GM20000 (cell line): Measurements from ENCODE around the gene OR9Q1.

ENCODE experiments used
- DNase-seq: peaks from one replicate; pipeline ENCODE4 v3.0.0; 2012; ENCODE audit warnings: low spot score
- TF ChIP-seq, protein P1 (sequence below): IDR thresholded peaks from 2 replicates; pipeline ENCODE4 v1.5.1; 2012; ENCODE audit warnings: mild to moderate bottlenecking, control low read depth; ENCODE audit errors: extremely low read depth, missing control alignments

OR9Q1 gene

GRCh38 chr11:58177409-58178054 lies 153.9 kb downstream of the OR9Q1 start:
- TF ChIP-seq, protein P1, sequence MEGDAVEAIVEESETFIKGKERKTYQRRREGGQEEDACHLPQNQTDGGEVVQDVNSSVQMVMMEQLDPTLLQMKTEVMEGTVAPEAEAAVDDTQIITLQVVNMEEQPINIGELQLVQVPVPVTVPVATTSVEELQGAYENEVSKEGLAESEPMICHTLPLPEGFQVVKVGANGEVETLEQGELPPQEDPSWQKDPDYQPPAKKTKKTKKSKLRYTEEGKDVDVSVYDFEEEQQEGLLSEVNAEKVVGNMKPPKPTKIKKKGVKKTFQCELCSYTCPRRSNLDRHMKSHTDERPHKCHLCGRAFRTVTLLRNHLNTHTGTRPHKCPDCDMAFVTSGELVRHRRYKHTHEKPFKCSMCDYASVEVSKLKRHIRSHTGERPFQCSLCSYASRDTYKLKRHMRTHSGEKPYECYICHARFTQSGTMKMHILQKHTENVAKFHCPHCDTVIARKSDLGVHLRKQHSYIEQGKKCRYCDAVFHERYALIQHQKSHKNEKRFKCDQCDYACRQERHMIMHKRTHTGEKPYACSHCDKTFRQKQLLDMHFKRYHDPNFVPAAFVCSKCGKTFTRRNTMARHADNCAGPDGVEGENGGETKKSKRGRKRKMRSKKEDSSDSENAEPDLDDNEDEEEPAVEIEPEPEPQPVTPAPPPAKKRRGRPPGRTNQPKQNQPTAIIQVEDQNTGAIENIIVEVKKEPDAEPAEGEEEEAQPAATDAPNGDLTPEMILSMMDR, result no peak
- no peak for DNase-seq

- DNase-seq, result no peak
- TF ChIP-seq, protein P1, result no peak
Measured at GRCh38 chr11:58178444-58178843, 154.8 kb downstream of the OR9Q1 start.

GRCh38 chr11:58179648-58180047 lies 156.0 kb downstream of the OR9Q1 start:
- TF ChIP-seq, protein P1, result no peak
- no peak for DNase-seq

- TF ChIP-seq, protein P1, result no peak
- DNase-seq, result no peak
Measured at GRCh38 chr11:58186938-58187337, 163.3 kb downstream of the OR9Q1 start.

DNA sequence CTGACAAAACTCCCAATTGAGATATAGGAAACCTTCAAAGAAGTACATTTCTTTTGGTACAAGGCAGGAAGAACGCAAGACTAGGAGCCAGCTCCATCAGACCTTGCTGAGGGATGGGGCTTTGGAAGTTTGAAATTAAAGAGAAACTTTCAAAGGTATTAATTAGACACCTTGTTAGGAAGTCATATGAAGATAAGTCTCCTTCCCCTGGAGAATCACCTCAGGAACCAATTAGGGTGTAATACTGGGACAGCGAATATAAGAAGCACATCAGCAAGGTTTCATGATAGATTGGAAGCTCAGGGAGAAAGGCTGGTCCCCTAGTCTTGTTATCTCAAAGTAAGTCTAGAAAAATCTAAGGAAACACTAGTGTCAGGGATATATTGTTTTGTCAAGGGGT lies 165.1 kb downstream of the OR9Q1 start, which contains the start of gene OR9Q2:
OR9Q2 (plus strand) TSS at position 301 of the 400 bp plus-strand sequence. CDS start 1,421 bp downstream, outside the sequence.
- TF ChIP-seq, protein P1, result no peak
- DNase-seq, result no peak

- no peak for DNase-seq
- TF ChIP-seq, protein P1, result no peak
Measured at GRCh38 chr11:58192229-58192628, 168.5 kb downstream of the OR9Q1 start.

GRCh38 chr11:58193391-58193790 lies 169.7 kb downstream of the OR9Q1 start:
- no peak for DNase-seq
- TF ChIP-seq, protein P1, result no peak
